GM12873 (cell line): ENCODE data around the gene ARMS2.

Source experiments
- CTCF ChIP-seq: IDR thresholded peaks from 2 replicates; pipeline ENCODE4 v1.5.1; 2012; ENCODE audit warnings: low read depth, mild to moderate bottlenecking, moderate library complexity, low read length, control low read depth; ENCODE audit not compliant: insufficient read depth; ENCODE audit errors: missing control alignments

The ARMS2 gene

GRCh38 chr10:122454071-122454470, 382 bp upstream of the ARMS2 start:
- TF ChIP-seq CTCF = no peak

- TF ChIP-seq CTCF = no peak
Observed at GRCh38 chr10:122455376-122456079, 1.1 kb downstream of the ARMS2 start.

- TF ChIP-seq CTCF = no peak
Observed at GRCh38 chr10:122457934-122458333, 3.5 kb downstream of the ARMS2 start.

DNA sequence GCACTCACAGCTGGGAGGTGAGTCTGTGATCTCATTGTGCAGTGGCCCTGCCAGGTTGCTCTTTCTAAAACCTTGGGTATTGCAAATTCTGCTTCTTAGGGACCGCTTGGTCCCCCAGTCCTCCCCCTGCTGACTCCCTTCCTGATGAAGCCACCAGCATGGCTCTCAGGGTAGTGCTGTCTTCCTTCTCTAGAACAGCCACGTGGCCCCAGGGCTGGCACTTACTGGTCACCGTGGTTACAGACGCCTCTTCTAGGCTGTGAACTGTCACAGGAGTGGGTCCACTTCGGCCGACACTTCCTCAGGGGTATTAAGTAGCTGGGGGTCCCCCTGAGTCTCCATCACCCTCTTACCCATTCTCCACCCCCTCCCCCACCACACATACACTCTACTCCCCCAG, 4.2 kb downstream of the ARMS2 start:
- no peak for TF ChIP-seq CTCF

DNA sequence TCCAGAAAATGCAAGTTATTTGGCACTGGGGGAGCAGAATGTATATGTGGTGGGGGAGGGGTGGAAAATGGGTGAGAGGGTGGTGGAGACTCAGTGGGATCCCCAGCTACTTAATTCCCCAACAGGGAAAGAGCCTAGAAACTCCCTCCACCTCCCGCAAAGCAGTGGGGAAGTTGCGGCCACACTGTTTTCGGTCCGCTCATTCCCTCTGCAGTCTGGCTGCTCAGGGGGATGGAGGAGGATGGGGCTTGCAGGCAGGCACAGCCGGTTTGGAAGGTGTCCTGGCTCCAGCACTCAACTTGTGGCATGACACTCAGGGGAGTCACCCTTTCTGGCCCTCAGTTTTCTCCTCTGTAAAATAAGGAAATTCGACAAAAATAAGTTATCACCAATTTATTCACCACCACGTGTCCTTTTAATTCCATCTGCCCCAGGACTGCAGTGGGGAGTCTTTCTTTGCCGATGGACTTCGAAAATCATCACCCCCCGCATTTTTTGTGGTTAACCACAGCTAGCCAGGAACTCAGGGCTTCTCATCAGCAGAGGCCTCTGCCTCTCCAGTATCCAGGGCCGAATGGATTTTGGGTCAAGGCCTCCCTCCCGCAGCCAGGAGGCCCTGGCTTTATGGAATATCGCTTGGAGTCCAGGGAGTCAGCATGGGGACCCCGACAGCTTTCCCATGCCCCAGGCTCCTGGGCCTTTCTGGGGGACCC, 5.3 kb downstream of the ARMS2 start:
- no peak for TF ChIP-seq CTCF

DNA sequence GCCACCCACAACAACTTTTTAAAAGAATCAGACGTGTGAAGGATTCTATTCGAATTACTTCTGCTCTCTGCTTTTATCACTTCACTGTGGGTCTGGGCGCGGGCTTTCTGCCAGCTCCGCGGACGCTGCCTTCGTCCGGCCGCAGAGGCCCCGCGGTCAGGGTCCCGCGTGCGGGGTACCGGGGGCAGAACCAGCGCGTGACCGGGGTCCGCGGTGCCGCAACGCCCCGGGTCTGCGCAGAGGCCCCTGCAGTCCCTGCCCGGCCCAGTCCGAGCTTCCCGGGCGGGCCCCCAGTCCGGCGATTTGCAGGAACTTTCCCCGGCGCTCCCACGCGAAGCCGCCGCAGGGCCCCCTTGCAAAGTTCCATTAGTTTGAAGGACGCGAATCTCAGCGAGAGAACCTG, 6.4 kb downstream of the ARMS2 start:
- no peak for TF ChIP-seq CTCF

- no peak for TF ChIP-seq CTCF
Observed at GRCh38 chr10:122461367-122461728, 6.9 kb downstream of the ARMS2 start, which contains the start of gene HTRA1. Gene HTRA1 (plus strand): TSS chr10:122461553. CDS start chr10:122461653, 100 bp downstream.
